NCI-H146 treated with DMSO at 0.1 percent for 48 hours (cell line): ENCODE data around the gene MRLN.

Experiments
- DNase-seq: peaks from one replicate; lab custom pipeline; 2025; ENCODE audit not compliant: unreplicated experiment; lab: John Stamatoyannopoulos, UW

MRLN gene

DNA sequence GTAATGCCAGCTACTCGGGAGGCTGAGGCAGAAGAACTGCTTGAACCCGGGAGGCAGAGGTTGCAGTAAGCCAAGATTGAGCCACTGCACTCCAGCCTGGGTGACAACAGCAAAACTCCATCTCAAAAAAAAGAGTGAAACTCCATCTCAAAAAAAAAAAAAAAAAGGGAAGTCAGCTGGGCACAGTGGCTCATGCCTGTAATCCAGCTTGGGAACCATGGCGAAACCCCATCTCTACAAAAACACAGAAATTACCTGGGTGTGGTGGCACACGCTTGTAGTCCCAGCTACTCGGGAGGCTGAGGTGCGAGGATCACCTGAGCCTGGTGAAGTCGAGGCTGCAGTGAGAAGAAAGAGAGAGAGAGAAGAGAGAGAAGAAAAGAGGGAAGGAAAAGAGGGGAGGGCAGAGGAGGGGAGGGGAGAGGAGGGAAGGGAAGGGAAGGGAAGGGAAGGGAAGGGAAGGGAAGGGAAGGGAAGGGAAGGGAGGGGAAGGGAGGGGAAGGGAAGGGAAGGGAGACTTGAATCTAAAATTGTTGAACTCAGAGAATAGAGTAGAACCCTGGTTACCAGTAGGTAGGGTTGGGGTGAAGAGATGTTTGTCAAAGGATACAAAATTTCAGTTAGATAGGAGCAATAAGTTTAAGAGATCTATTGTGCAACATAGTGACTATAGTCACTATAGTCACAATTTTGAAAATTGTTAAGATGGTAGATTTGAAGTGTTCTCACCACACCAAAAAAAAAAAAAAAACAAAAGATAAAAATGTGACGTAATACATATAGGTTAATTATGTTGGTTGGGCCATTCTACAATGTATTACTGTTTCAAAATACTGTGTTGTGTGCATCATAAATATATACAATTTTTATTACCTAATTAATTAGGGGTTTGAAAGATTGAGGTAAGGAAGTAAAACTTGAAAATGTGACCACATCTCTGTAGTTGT is 46.1 kb downstream of the MRLN start:
- no peak for DNase-seq

DNA sequence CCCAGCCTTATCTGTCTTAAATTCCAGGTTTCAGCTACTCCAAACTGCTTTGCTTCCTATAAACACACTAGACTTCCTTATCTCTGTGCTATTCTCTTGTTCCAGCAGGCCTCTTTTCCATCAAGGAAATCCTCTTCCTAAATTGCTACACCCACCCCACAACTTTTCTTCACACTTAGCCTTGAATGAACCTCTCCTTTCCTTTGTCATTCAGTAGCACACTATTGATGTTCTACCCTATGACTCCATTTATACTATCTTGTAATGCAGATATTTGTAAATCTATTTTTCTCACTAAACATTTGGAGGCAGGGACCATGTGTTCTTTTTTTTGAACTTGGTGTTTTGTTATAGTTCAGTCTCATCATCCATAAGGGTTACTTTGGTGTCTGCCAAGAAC is 47.3 kb downstream of the MRLN start:
- DNase-seq, result no peak

DNA sequence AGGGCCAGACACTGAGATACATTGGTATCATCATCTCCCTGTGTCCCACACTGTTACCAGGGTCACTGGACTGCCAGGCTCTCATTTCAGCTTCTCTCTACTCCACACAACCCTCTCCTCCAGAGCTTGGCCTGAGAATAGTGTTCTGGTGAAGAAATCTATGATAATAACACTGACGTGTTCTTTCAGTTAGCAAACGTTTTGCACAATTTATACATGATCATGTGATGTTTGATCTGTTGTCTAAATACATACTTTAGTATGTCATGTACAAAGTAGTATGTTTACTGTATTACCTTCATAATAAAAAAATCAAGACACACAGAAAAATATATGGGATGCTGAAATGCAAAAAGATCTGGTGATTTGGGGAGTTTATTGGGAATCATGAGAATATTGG is 48.6 kb downstream of the MRLN start:
- no peak for DNase-seq

DNA sequence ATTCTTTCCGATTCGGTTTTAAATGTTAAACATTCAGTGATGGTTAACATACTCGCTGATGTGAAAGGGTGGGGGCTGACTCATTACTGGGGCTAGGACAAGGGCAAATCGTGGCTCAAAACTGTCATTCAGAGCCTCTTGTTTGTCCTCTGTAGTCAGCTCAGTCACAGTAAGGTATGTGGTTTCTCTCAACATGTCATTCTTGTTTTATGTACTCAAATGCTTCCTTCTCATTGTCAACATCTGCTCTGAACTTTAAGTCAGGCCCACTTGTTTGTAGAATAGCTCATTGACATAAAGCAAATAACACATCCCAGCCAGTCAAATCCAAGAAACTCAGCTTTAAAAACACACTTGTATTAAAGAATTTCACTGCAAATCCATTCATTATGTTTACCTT is 50.9 kb downstream of the MRLN start:
- no peak for DNase-seq

DNA sequence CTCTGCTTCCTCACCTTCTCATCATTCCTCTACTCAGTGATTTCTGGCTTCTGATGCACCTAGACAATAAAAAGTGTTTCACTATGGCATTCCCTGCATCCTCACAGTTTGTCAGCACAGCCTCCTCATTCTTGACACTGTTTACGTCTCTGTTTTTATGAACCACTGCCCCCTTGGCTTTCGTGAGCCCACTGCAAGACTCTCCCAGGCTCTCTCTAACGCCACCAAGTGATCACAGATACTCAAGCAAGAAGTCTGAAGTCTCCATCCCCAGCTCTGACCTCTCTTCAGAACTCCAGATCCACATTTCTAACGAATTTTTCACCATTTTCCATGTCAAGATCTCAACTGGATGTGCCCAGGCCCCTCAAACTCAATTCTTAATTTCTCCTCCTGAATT is 52.5 kb downstream of the MRLN start:
- no peak for DNase-seq

DNA sequence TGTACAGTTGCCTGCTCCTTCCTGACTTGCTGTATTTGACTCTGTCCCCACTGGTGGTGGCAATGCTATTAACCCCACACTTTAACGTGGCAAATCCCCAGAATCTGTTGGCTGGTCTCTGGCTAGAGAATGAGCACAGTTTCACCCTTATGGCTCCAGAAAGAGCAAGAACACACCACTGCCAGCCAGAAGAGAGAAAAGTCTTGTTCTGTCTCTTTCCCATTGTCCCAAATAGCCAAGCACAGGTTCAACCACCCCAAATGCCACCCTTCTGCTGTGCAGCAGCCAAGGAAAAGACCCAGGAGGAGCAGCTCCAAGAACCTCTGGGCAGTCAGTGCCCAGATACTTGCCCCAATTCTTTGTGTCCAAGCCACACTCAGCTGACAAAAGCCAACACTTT is 54.9 kb downstream of the MRLN start:
- DNase-seq, result no peak

DNA sequence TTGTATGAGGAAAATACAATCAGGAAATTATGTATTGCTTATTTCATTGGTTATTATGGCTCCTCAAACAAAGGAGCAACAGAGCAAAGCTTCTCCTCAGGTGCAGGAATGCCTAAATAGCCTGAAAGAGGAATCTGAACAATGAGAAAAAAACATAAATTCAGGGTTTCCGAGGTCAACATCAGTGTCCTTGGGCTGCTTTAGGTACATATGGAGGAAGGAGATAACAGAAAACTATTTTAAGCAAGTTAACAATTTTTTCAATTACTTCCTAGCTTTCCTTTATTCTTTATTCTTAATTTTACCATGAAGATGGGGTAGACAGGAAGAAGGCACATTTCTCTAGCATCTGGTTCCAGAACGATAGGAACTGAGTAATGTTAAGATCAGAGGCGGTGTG is 57.6 kb downstream of the MRLN start:
- DNase-seq, result no peak

DNA sequence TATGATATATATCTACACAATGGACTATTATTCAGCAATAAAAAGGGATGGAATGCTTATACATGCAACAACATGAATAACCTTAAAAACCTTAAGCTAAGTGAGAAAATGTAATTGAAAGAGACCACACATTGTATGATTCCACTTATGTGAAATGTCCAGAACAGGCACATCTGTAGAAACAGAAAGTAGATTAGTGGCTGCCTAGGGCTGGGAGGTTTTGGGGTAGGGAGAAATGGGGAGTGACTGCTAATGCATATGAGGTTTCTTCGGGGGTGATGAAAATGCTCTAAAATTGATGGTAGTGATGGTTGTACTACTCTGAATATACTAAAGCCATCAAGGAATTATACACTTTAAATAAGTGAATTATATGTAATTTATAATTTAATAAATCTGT is 58.3 kb downstream of the MRLN start:
- DNase-seq, result no peak

DNA sequence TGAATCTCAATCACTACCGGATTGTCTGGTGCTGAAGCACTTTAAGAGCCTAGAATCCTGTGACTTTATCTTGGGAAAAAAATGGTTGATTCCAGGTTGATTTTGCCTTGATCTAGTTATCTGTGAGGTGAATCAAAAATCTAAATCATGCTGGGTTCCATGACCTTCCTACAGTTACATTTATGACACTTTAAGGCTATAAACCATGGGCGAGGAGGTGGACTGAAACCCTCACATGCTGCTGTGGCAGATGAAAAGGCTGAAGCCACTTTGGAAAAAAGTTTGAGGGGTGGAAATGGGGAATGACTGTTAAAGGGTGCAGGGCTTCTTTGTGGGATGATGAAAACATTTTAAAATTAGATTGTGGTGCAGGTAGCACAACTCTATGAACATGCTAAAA is 61.1 kb downstream of the MRLN start:
- DNase-seq, result no peak

DNA sequence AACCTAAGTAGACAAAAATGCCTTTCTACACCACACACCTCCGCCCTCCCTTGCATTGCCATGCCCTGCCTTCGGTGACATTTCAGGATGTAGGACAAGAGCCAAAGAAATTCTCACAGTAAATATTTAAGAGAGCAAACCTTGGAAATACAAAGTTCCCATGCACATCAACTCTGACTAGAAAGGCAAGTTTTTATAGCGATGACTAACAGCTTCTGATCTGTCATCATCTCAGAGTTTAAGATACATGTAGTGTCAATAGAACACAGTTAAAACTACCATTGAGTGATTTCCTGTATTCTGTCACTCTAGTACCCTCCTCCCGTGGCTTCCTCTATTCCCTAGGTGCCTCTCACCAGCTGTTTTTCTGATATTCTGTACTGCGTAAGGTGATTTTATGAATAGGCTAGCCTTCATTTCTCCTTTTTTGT is 64.3 kb downstream of the MRLN start:
- no peak for DNase-seq

DNA sequence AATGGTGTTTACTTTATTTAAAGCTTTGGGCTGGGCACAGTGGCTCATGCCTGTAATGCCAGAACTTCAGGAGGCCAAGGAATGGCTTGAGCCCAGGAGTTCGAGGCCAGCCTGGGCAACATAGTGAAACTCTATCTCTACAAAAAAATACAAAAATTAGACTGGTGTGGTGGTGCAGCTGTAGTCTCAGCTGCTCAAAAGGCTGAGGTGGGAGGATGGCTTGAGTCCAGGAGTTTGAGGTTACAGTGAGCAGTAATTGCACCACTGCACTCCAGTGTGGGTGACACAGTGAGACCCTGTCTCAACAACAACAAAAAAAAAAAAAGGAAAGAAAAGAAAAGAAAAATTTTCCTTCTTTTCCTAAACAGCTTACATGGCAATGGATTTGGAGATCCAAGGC is 65.6 kb downstream of the MRLN start:
- DNase-seq, result no peak
